CD4-positive, alpha-beta T cell treated with Interleukin-6 for 4 hours (primary cell): ENCODE results near the gene FST.

ENCODE experiments used
- DNase-seq: peaks from one replicate; pipeline ENCODE4 v3.0.0-alpha.2; 2020; ENCODE audit warnings: mixed read lengths

FST gene, protein sequence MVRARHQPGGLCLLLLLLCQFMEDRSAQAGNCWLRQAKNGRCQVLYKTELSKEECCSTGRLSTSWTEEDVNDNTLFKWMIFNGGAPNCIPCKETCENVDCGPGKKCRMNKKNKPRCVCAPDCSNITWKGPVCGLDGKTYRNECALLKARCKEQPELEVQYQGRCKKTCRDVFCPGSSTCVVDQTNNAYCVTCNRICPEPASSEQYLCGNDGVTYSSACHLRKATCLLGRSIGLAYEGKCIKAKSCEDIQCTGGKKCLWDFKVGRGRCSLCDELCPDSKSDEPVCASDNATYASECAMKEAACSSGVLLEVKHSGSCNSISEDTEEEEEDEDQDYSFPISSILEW

GRCh38 chr5:53480416-53481158 lies at the start of gene FST:
Gene FST (plus strand): TSS chr5:53480629. CDS start chr5:53480792, 163 bp downstream.
- DNase-seq = no peak

DNA sequence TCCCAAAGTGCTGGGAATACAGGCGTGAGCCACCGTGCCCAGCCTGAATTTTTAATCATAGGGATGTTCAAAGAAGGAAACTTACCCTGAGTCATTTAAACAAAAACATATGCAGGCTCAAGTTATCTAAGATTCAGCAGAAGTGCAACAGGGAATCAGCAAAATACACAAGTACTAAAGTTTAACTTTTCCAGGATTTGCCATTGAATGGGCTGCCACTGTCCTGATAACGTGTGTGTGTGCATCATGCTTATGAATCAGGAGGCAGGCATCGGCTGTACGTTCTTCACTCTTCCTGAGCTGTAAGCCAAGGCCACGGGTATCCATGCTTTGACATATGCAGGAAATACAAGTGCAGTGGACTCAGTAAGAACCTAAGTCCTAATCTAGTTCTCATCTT lies 48.8 kb upstream of the FST start:
- DNase-seq = no peak

DNA sequence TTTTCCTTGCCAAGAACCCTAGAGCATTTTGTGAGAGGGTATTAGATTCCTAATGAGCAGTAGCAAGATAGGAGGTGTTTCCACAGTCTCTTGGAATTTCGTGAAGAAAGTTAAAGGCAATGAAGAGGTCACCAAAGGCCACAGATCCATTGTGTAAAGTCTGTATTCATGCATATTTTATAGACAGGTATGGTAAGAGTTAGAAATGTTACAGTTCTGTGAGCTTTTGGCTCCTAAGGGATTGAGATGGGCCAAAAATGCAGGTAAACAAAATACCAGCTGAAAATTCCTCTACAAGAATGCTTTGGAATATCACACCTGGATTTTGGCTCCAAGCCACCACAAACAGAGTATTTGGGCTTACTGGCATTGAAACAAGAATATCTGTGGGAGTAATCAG lies 47.4 kb upstream of the FST start:
- no peak for DNase-seq

- DNase-seq = no peak
Measured at GRCh38 chr5:53434541-53434940, 45.9 kb upstream of the FST start.

GRCh38 chr5:53436480-53437191 lies 43.8 kb upstream of the FST start:
- DNase-seq = no peak

DNA sequence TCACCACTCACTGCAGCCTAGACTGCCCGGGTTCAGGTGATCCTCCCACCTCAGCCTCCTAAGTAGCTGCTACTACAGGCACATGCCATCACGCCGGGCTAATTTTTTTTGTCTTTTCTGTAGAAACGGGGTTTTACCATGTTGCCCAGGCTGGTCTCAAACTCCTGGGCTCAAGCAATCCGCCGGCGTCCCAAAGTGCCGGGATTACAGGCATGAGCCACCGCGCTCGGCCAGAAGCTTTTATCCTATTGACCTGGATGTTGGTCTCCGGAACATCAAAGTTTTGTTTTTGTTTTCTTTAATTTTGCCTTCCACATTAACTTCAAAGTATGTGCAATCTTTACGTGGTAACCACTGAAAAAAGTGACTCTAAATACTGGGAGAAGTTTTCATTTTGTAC lies 42.4 kb upstream of the FST start:
- DNase-seq = no peak

GRCh38 chr5:53438486-53439472 lies 41.6 kb upstream of the FST start:
- DNase-seq = no peak

- DNase-seq = no peak
Measured at GRCh38 chr5:53442961-53443360, 37.5 kb upstream of the FST start.

DNA sequence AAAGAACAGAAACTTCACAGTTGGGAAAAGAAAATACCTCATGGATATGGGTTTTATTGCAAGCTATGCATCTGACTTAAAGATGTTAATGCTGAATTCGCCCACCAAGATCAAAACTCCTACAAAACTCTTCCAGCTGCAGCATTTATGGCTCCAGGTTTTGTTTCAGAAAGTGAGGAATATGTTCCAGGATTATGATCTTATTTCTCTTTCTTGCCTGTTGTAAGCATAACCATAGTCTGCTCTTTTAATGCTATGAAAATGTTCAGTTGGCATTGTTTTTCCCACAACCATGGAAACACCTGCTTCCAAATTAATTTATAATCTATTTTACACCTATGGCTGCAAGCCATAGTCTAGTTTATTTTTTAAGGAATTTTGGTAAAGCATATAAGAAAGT lies 34.9 kb upstream of the FST start:
- no peak for DNase-seq

DNA sequence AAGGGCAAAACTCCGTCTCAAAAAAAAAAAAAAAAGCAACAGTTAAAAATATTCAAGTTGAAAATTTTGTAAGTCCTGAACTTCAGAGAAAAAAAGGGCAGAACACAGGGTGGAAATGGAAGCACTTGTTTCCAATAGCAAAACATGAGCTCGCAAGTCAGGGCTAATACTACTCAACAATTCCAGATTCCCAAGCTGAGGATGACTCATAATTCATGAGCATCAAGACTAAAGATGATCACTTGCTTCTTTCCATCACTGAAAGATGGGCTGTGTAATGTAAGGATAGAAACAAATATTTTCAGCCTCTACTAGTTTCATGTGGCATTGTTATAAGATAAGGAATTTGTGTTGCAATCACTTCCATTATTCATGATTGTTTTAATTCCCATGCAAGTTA lies 33.5 kb upstream of the FST start:
- no peak for DNase-seq

DNA sequence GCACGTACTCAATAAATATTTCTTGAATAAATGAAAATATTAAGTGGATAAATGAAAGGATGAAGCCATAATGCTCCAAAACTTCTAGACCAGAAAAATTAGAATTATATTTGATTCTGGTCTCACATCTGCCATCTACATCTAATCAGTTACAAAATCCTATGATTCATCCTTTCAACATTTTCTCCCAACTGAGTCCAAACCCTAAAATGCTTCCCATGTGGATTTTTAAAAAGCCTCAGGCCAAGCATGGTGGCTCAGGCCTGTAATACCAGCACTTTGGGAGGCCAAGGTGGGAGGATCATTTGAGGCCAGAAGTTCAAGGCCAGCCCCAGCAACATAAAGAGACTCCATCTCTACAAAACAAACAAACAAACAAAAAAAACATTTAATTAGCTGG lies 31.6 kb upstream of the FST start:
- no peak for DNase-seq

- no peak for DNase-seq
Measured at GRCh38 chr5:53453898-53454718, 26.3 kb upstream of the FST start.

- no peak for DNase-seq
Measured at GRCh38 chr5:53454719-53455000, 25.8 kb upstream of the FST start.

DNA sequence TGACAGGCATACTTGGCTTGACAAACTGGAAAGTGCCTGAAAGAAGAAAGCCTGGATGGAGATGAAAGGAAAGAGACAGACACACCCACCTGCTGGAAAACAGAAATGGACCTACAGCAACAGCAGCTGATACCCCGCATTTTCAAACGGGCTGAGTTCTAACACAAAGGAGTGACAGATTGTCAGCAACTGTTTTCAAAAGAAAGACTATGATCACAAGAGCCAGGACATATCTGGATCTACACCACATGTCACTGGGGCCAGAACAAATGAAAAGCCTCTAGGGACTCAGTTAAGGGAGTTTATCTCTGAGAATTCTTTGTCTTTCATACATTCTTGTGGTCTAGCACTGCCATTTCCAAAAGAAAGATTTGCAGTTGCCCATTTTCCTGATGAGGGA lies 24.1 kb upstream of the FST start:
- no peak for DNase-seq

- no peak for DNase-seq
Measured at GRCh38 chr5:53463909-53464621, 16.4 kb upstream of the FST start.

GRCh38 chr5:53464722-53465121 lies 15.7 kb upstream of the FST start:
- no peak for DNase-seq

DNA sequence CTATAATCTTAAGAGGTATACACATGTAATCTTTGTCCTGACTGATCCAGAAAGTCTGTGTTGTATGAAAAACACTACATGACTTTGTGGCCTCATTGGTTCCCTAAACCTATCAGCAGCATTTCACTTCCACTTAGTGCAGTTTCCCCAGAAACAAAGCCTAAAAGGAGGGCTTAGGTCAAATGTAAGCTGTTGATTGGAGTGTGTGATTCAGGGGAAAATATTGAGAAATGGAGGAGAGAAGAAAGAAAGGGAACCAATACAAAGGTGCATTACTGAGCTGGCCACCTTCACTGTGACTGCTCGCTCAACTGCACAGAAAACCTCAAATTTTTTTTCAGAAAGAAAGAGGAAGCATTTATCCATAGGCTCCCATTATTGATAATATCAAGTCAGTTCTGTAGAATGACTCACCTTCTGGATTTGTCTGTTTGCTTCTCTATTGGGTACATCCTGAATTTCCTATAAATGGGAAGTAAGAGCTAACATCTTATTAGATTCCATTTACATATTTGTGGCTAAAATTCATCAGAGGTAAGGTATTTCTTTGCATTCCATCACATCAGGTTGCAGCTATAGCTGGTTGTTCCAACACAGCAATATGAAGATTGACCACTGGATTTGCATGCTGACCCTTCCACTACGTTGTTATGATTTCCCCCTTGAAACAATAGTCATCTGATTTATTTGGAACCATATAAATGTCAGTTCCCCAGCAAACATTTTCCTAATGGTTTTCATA lies 10.3 kb upstream of the FST start:
- no peak for DNase-seq

DNA sequence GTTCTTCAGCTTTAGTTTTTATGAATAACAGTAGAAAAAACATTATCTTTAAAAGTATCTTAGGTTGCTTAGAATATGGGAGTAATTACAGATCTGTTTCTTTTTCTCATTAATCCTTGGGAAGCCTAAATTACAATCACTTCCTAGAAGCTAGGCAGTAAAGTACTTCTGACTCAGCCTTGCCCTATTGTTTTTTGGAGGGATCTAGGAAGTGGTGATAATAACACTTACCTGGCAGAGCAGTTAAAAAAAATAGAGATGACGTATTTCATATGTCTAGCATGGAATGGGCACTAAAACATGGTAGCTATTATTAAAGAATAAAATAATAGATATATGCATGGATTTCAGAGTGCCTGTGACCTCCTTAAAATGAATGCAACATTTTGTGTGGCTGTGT lies 8.2 kb upstream of the FST start:
- no peak for DNase-seq

- DNase-seq = no peak
Measured at GRCh38 chr5:53472720-53473510, 7.5 kb upstream of the FST start.

- no peak for DNase-seq
Measured at GRCh38 chr5:53473633-53474032, 6.8 kb upstream of the FST start.
